ENCODE results near the gene TOR1AIP1.
"Not testable (repeated sequence)": the region's sequence is repeated elsewhere in the genome, so short reads cannot be mapped to it uniquely, and the experiment has no call there.

Gene TOR1AIP1

DNA sequence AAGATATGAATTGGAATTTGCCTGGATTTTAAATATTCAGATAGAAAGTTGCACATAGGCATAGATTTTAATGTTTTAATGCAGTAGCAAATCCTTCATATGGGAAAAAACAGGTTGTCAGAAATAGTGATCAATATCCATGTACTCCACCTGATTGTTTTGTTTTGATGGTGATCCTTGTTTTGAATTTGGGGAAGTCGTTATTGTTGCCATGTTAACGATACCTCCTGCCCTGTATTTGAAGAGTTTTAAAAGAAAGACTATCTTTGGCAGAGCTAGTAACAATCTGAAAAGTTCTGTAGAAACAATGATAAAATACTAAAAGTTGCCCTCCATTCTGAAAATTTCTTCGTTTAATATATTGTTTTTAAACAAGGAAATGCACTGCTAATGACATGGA is 73.6 kb downstream of the TOR1AIP1 start:
- TF ChIP-seq, protein P1, sequence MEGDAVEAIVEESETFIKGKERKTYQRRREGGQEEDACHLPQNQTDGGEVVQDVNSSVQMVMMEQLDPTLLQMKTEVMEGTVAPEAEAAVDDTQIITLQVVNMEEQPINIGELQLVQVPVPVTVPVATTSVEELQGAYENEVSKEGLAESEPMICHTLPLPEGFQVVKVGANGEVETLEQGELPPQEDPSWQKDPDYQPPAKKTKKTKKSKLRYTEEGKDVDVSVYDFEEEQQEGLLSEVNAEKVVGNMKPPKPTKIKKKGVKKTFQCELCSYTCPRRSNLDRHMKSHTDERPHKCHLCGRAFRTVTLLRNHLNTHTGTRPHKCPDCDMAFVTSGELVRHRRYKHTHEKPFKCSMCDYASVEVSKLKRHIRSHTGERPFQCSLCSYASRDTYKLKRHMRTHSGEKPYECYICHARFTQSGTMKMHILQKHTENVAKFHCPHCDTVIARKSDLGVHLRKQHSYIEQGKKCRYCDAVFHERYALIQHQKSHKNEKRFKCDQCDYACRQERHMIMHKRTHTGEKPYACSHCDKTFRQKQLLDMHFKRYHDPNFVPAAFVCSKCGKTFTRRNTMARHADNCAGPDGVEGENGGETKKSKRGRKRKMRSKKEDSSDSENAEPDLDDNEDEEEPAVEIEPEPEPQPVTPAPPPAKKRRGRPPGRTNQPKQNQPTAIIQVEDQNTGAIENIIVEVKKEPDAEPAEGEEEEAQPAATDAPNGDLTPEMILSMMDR (conservative IDR thresholded peaks at IDR 0.05), result no peak
- no peak for TF ChIP-seq ZFX (IDR thresholded peaks at IDR 0.05)
- no peak overlapping the region for H3K27ac ChIP-seq

- TF ChIP-seq, protein P1 (conservative IDR thresholded peaks at IDR 0.05), result no peak
- TF ChIP-seq ZFX (IDR thresholded peaks at IDR 0.05), result no peak
- no peak overlapping the region for H3K27ac ChIP-seq
Observed at GRCh38 chr1:179958359-179958758, 76.3 kb downstream of the TOR1AIP1 start.

DNA sequence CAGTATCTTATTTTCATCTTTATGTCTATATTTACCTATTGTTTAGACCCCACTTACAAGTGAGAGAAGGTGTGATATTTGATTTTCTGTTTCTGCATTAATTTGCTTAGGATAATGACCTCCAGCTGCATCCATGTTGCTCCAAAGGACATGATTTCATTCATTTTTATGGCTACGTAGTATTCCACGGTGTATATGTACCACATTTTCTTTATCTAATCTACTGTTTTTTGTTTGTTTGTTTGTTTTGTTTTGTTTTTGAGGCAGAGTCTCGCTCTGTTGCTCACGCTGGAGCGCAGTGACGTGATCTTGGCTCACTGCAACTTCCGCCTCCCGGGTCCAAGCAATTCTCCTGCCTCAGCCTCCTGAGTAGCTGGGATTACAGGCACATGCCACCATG is 80.1 kb downstream of the TOR1AIP1 start:
- H3K27ac ChIP-seq, result not testable (repeated sequence)

DNA sequence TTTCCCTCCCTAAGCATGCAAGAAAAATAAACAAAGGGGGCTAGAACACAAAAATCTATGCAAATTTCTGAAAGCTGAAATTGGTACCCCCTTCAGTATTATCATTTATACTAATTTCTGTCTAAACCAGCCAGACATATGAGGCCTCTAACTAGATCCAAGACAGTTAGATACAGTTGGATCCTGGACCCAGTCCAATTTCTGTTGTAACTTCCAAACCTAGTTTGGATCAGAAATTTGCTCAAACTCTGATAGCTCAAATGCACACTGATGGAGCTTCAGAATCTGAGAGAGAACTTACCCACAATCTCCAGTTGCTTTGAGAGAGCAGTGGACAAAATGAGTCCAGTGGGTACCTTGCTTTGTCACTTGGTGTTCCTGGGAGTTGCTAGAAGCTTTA is 84.5 kb downstream of the TOR1AIP1 start:
- no peak overlapping the region for H3K27ac ChIP-seq
- no peak for TF ChIP-seq ZFX (IDR thresholded peaks at IDR 0.05)
- TF ChIP-seq, protein P1 (conservative IDR thresholded peaks at IDR 0.05), result no peak

- H3K27ac ChIP-seq, result no peak overlapping the region
- TF ChIP-seq ZFX (IDR thresholded peaks at IDR 0.05), result no peak
Observed at GRCh38 chr1:179968284-179968993, 86.4 kb downstream of the TOR1AIP1 start.

- TF ChIP-seq ZFX (IDR thresholded peaks at IDR 0.05), result no peak
- TF ChIP-seq, protein P1 (conservative IDR thresholded peaks at IDR 0.05), result no peak
- no peak overlapping the region for H3K27ac ChIP-seq
Observed at GRCh38 chr1:179968994-179969919, 87.2 kb downstream of the TOR1AIP1 start.

Data from C4-2B (cell line).